ENCODE data around the gene OCSTAMP.

- TF ChIP-seq, protein P1, sequence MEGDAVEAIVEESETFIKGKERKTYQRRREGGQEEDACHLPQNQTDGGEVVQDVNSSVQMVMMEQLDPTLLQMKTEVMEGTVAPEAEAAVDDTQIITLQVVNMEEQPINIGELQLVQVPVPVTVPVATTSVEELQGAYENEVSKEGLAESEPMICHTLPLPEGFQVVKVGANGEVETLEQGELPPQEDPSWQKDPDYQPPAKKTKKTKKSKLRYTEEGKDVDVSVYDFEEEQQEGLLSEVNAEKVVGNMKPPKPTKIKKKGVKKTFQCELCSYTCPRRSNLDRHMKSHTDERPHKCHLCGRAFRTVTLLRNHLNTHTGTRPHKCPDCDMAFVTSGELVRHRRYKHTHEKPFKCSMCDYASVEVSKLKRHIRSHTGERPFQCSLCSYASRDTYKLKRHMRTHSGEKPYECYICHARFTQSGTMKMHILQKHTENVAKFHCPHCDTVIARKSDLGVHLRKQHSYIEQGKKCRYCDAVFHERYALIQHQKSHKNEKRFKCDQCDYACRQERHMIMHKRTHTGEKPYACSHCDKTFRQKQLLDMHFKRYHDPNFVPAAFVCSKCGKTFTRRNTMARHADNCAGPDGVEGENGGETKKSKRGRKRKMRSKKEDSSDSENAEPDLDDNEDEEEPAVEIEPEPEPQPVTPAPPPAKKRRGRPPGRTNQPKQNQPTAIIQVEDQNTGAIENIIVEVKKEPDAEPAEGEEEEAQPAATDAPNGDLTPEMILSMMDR (IDR thresholded peaks at IDR 0.05; ENCODE audit: insufficient read depth, low read depth, low read length): no peak
- TF ChIP-seq EZH2 (IDR thresholded peaks at IDR 0.05; ENCODE audit: insufficient read depth, low read length): no peak
Observed at GRCh38 chr20:46501337-46501942, 49.0 kb downstream of the OCSTAMP start.

All from astrocyte (in vitro differentiated cells and primary cell).